Caco-2 (cell line): Measurements from ENCODE around the gene SPRED2. TPM values are rescaled to one million over a fixed set of nuclear protein-coding genes. Genes with fewer than 3 reads are reported as not detected.

Experiments
- BruUV-seq: library from RNA; stranded (reverse); fragments of 400-500 nt; replicated peaks from 2 replicates; lab custom pipeline; 2021; lab: Mats Ljungman, UMichigan
- CTCF ChIA-PET: fragments of 300-600 bp; sonication (Branson Sonifier 250); formaldehyde crosslinking; loops from one replicate; lab custom pipeline; 2022; ENCODE audit warnings: antibody characterized with exemption; lab: Charles Lee
- POLR2A ChIA-PET: fragments of 300-600 bp; sonication (Branson Sonifier 250); formaldehyde crosslinking; loops from one replicate; lab custom pipeline; 2022; ENCODE audit warnings: antibody characterized with exemption; lab: Charles Lee
- DNase-seq, 2 experiments: peaks; one replicate each; pipeline versions ENCODE4 v3.0.0 to v3.0.0-alpha.2; 2020 to 2022
- H3K27me3 ChIP-seq: replicated peaks from 2 replicates; pipeline ENCODE4 v1.6.0; 2011; ENCODE audit warnings: low read length; ENCODE audit not compliant: control insufficient read depth, insufficient read depth
- H3K36me3 ChIP-seq: 2 replicates; pipeline ENCODE4 v1.5.1; 2011; ENCODE audit warnings: low read length; ENCODE audit not compliant: control insufficient read depth, insufficient read depth
- H3K4me1 ChIP-seq: fragments of 250-450 bp; sonication (Bioruptor Pico); 2 replicates; pipeline ENCODE4 v1.5.1; 2020; ENCODE audit warnings: mild to moderate bottlenecking
- H3K4me3 ChIP-seq: 2 replicates; pipeline ENCODE4 v1.5.1; 2011; ENCODE audit warnings: low read depth, mild to moderate bottlenecking, control low read depth, low read length
- H3K9me3 ChIP-seq: fragments of 250-450 bp; sonication (Bioruptor Pico); 2 replicates; pipeline ENCODE4 v1.5.1; 2020; ENCODE audit warnings: mild to moderate bottlenecking, moderate library complexity
- H3K27ac Mint-ChIP-seq: one replicate; pipeline ENCODE4 v1.8.0; 2022; ENCODE audit warnings: mixed read lengths; ENCODE audit not compliant: unreplicated experiment
- H3K27me3 Mint-ChIP-seq: one replicate; pipeline ENCODE4 v1.8.0; 2022; ENCODE audit warnings: mixed read lengths; ENCODE audit not compliant: insufficient read depth, unreplicated experiment
- H3K36me3 Mint-ChIP-seq: one replicate; pipeline ENCODE4 v1.8.0; 2022; ENCODE audit warnings: mild to moderate bottlenecking, mixed read lengths; ENCODE audit not compliant: insufficient read depth, unreplicated experiment
- H3K4me1 Mint-ChIP-seq: one replicate; pipeline ENCODE4 v1.8.0; 2022; ENCODE audit warnings: low read depth, mixed read lengths; ENCODE audit not compliant: unreplicated experiment
- H3K4me3 Mint-ChIP-seq: one replicate; pipeline ENCODE4 v1.8.0; 2022; ENCODE audit warnings: mild to moderate bottlenecking, moderate library complexity, mixed read lengths; ENCODE audit not compliant: unreplicated experiment
- H3K9me3 Mint-ChIP-seq: one replicate; pipeline ENCODE4 v1.8.0; 2022; ENCODE audit warnings: mixed read lengths; ENCODE audit not compliant: unreplicated experiment
- intact Hi-C: fragments of 100-400 bp; cut with micrococcal nuclease; formaldehyde crosslinking; loops from one replicate; pipeline ENCODE4 v1.10.0; 2022; ENCODE audit not compliant: unreplicated experiment
- total RNA-seq: library from RNA; stranded (reverse); gene quantifications from 2 replicates; pipeline ENCODE4 v1.2.3, GENCODE V29; 2022
- TF ChIP-seq, protein P1 (sequence below), 2 experiments: fragments of 200-600 bp in 1 of 2; IDR thresholded peaks; 1 replicate in 1 of 2; 2 replicates in 1 of 2; pipeline versions ENCODE4 v1.5.1 to v1.8.0; 2011 to 2022; ENCODE audit warnings: antibody characterized with exemption in 1 of 2, control low read depth in 1 of 2, inconsistent platforms in 1 of 2, low read depth in 1 of 2, low read length in 1 of 2, mild to moderate bottlenecking in 1 of 2, moderate library complexity in 1 of 2; ENCODE audit not compliant: insufficient read depth in 1 of 2, severe bottlenecking in 1 of 2, unreplicated experiment in 1 of 2

SPRED2 gene
- total RNA-seq, 1 experiment from 2014 or later, result 49.9 TPM

- no peaks in the 10 kb centered on the region for H3K27me3 ChIP-seq
- no peaks in the 10 kb centered on the region for H3K9me3 ChIP-seq
- intact Hi-C loops, result no loop called here
- ChIA-PET CTCF (no interaction called here), POLR2A (interaction anchor here (0.5 kb wide), 1 partner anchor 287 kb away, joined by 3 read pairs; no protein-coding TSS in a partner anchor)
- no peak for DNase-seq
- Mint-ChIP-seq H3K27ac (no peak overlapping the region), H3K4me1 (peaks cover 60% of the 10 kb centered on the region), H3K27me3 (no peaks in the 10 kb centered on the region), H3K36me3 (peaks cover 23% of the 10 kb centered on the region), H3K4me3 (no peak overlapping the region), H3K9me3 (no peaks in the 10 kb centered on the region)
- TF ChIP-seq, protein P1, sequence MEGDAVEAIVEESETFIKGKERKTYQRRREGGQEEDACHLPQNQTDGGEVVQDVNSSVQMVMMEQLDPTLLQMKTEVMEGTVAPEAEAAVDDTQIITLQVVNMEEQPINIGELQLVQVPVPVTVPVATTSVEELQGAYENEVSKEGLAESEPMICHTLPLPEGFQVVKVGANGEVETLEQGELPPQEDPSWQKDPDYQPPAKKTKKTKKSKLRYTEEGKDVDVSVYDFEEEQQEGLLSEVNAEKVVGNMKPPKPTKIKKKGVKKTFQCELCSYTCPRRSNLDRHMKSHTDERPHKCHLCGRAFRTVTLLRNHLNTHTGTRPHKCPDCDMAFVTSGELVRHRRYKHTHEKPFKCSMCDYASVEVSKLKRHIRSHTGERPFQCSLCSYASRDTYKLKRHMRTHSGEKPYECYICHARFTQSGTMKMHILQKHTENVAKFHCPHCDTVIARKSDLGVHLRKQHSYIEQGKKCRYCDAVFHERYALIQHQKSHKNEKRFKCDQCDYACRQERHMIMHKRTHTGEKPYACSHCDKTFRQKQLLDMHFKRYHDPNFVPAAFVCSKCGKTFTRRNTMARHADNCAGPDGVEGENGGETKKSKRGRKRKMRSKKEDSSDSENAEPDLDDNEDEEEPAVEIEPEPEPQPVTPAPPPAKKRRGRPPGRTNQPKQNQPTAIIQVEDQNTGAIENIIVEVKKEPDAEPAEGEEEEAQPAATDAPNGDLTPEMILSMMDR (IDR thresholded peaks at IDR 0.05; ENCODE audit: insufficient read depth in 1 of 2, low read depth in 1 of 2, low read length in 1 of 2, severe bottlenecking in 1 of 2, unreplicated experiment in 1 of 2), result no peak
- H3K4me3 ChIP-seq, result no peak overlapping the region
- H3K4me1 ChIP-seq, result peaks cover 43% of the 10 kb centered on the region
- no TSS peak for BruUV-seq
- H3K36me3 ChIP-seq, result no peaks in the 10 kb centered on the region; the same call in 1 of the 2 replicates
Observed at GRCh38 chr2:65417509-65418085, 14.8 kb downstream of the SPRED2 start.

DNA sequence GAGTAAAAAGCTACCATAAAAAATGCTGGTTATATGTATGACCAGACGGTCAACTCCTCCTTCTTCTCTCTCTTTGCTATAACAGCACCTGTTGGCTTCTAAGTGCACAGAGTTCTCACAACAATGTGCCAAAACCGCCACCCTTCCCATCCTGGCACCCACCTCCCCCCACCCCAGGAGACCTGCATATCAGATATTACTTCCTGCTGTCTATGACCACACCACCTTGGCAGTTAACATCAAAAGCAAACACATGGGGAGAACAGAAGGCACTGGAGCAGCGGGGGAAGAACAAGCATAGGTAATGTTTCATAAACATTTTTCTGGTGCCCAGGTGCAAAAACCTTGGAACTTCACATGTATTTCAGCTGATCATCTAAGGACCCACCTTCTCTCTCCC, 15.5 kb downstream of the SPRED2 start:
- Mint-ChIP-seq H3K4me1 (peaks cover 59% of the 10 kb centered on the region), H3K36me3 (peaks cover 23% of the 10 kb centered on the region), H3K27ac (no peak overlapping the region), H3K9me3 (no peaks in the 10 kb centered on the region), H3K27me3 (no peaks in the 10 kb centered on the region), H3K4me3 (no peak overlapping the region)
- Histone ChIP-seq H3K4me1 (peaks cover 42% of the 10 kb centered on the region), H3K27me3 (no peaks in the 10 kb centered on the region), H3K9me3 (no peaks in the 10 kb centered on the region), H3K4me3 (no peak overlapping the region), H3K36me3 (no peaks in the 10 kb centered on the region; the same call in 1 of the 2 replicates)
- no TSS peak for BruUV-seq
- ChIA-PET CTCF (no interaction called here), POLR2A (no interaction called here)
- TF ChIP-seq, protein P1 (IDR thresholded peaks at IDR 0.05; ENCODE audit: insufficient read depth in 1 of 2, low read depth in 1 of 2, low read length in 1 of 2, severe bottlenecking in 1 of 2, unreplicated experiment in 1 of 2), result no peak
- intact Hi-C loops, result no loop called here
- no peak for DNase-seq

DNA sequence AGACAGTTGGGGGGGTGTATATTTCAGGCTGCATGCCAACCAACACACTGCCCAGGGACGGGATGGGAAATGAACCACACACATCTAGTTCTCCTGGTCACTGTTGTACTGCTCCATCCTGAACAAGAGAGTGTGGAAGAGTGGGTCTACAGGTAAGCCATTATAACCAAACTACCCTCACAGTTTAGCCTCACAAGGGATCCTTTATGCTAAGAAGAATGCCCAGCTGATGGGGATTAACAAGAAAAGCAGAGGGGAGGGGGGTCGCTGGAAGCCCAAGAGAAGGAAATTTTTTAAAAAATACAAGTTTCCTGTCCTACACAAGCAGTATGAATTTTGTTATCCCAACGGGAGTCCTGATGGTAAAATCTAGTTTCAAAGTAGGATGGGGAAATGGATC, 16.1 kb downstream of the SPRED2 start:
- no peak for DNase-seq
- ChIA-PET CTCF (no interaction called here), POLR2A (no interaction called here)
- Mint-ChIP-seq H3K9me3 (no peaks in the 10 kb centered on the region), H3K27ac (no peak overlapping the region), H3K27me3 (no peaks in the 10 kb centered on the region), H3K36me3 (peaks cover 23% of the 10 kb centered on the region), H3K4me1 (peaks cover 60% of the 10 kb centered on the region), H3K4me3 (no peak overlapping the region)
- no peak overlapping the region for H3K4me3 ChIP-seq
- TF ChIP-seq, protein P1 (IDR thresholded peaks at IDR 0.05; ENCODE audit: insufficient read depth in 1 of 2, low read depth in 1 of 2, low read length in 1 of 2, severe bottlenecking in 1 of 2, unreplicated experiment in 1 of 2), result no peak
- intact Hi-C loops, result no loop called here
- H3K9me3 ChIP-seq, result no peaks in the 10 kb centered on the region
- no TSS peak for BruUV-seq
- H3K27me3 ChIP-seq, result no peaks in the 10 kb centered on the region
- H3K36me3 ChIP-seq, result no peaks in the 10 kb centered on the region; the same call in 1 of the 2 replicates
- peaks cover 40% of the 10 kb centered on the region for H3K4me1 ChIP-seq
